H9 (cell line): ENCODE measurements around the gene GSTP1. TPM values are rescaled to one million over a fixed set of nuclear protein-coding genes. Genes with fewer than 3 reads are reported as not detected.

Source experiments
- DNase-seq: peaks from one replicate; pipeline ENCODE4 v3.0.0-alpha.2; 2017
- H2AFZ ChIP-seq: one replicate; pipeline ENCODE4 v1.6.1; 2013; ENCODE audit warnings: mild to moderate bottlenecking, low read length, control low read depth, moderate library complexity
- H2AK5ac ChIP-seq: 2 replicates; pipeline ENCODE4 v1.6.1; 2013; ENCODE audit warnings: low read length, control low read depth, mixed read lengths; ENCODE audit not compliant: insufficient read length
- H2BK120ac ChIP-seq: one replicate; pipeline ENCODE4 v1.6.1; 2013; ENCODE audit warnings: low read depth, mild to moderate bottlenecking, low read length, control low read depth, inconsistent platforms; ENCODE audit not compliant: poor library complexity, severe bottlenecking
- H2BK12ac ChIP-seq: 2 replicates; pipeline ENCODE4 v1.6.1; 2013; ENCODE audit warnings: low read length, control low read depth, mixed read lengths, low read depth; ENCODE audit not compliant: insufficient read length
- H2BK15ac ChIP-seq: 2 replicates; pipeline ENCODE4 v1.6.1; 2013; ENCODE audit warnings: low read depth, low read length, control low read depth
- H2BK20ac ChIP-seq: one replicate; pipeline ENCODE4 v1.6.1; 2013; ENCODE audit warnings: low read depth, mild to moderate bottlenecking, low read length, control low read depth, inconsistent platforms; ENCODE audit not compliant: poor library complexity, severe bottlenecking
- H2BK5ac ChIP-seq: 2 replicates; pipeline ENCODE4 v1.6.1; 2013; ENCODE audit warnings: low read length, control low read depth, mixed read lengths; ENCODE audit not compliant: insufficient read length
- H3K14ac ChIP-seq: 2 replicates; pipeline ENCODE4 v1.6.1; 2013; ENCODE audit warnings: low read length, control low read depth; ENCODE audit not compliant: insufficient read depth
- H3K18ac ChIP-seq: 2 replicates; pipeline ENCODE4 v1.6.1; 2013; ENCODE audit warnings: low read depth, mild to moderate bottlenecking, mixed read lengths, low read length, control low read depth; ENCODE audit not compliant: insufficient read length
- H3K23ac ChIP-seq: 2 replicates; pipeline ENCODE4 v1.6.1; 2013; ENCODE audit warnings: low read length, control low read depth, mixed read lengths, low read depth; ENCODE audit not compliant: insufficient read length
- H3K23me2 ChIP-seq: 2 replicates; pipeline ENCODE4 v1.6.1; 2013; ENCODE audit warnings: low read depth, mild to moderate bottlenecking, mixed read lengths, low read length, control low read depth; ENCODE audit not compliant: insufficient read length, poor library complexity, severe bottlenecking
- H3K27ac ChIP-seq: 2 replicates; pipeline ENCODE4 v1.5.1; 2013; ENCODE audit warnings: low read length, control low read depth, mixed read lengths, low read depth; ENCODE audit not compliant: insufficient read length
- H3K27me3 ChIP-seq: 2 replicates; pipeline ENCODE4 v1.6.1; 2013; ENCODE audit warnings: low read length, control low read depth, inconsistent platforms; ENCODE audit not compliant: insufficient read depth
- H3K4ac ChIP-seq: 2 replicates; pipeline ENCODE4 v1.6.1; 2013; ENCODE audit warnings: low read depth, mild to moderate bottlenecking, control low read depth, inconsistent platforms, low read length, moderate library complexity
- H3K4me1 ChIP-seq: 2 replicates; pipeline ENCODE4 v1.6.1; 2013; ENCODE audit warnings: low read length, control low read depth, inconsistent platforms; ENCODE audit not compliant: insufficient read depth
- H3K4me2 ChIP-seq: 2 replicates; pipeline ENCODE4 v1.6.1; 2013; ENCODE audit warnings: low read length, control low read depth, mixed read lengths; ENCODE audit not compliant: insufficient read length, insufficient read depth
- H3K56ac ChIP-seq: 2 replicates; pipeline ENCODE4 v1.6.1; 2013; ENCODE audit warnings: low read depth, mild to moderate bottlenecking, mixed read lengths, low read length, control low read depth; ENCODE audit not compliant: insufficient read length
- H3K79me1 ChIP-seq: 2 replicates; pipeline ENCODE4 v1.6.1; 2013; ENCODE audit warnings: low read depth, mild to moderate bottlenecking, moderate library complexity, low read length, control low read depth, inconsistent platforms; ENCODE audit not compliant: insufficient read depth, poor library complexity, severe bottlenecking
- H3K79me2 ChIP-seq: 2 replicates; pipeline ENCODE4 v1.6.1; 2013; ENCODE audit warnings: low read length, control low read depth, inconsistent platforms; ENCODE audit not compliant: insufficient read depth
- H3K9ac ChIP-seq: 2 replicates; pipeline ENCODE4 v1.6.1; 2013; ENCODE audit warnings: low read length, control low read depth, mixed read lengths; ENCODE audit not compliant: insufficient read length; ENCODE audit errors: extremely low read depth
- H3K9me3 ChIP-seq: one replicate; pipeline ENCODE4 v1.6.1; 2013; ENCODE audit warnings: low read depth, low read length, inconsistent platforms; ENCODE audit not compliant: control insufficient read depth
- H3T11ph ChIP-seq: one replicate; pipeline ENCODE4 v1.6.1; 2013; ENCODE audit warnings: mild to moderate bottlenecking, low read length, control low read depth, inconsistent platforms
- H4K20me1 ChIP-seq: one replicate; pipeline ENCODE4 v1.6.1; 2013; ENCODE audit not compliant: control insufficient read depth, insufficient read length, insufficient read depth
- H4K5ac ChIP-seq: 2 replicates; pipeline ENCODE4 v1.6.1; 2013; ENCODE audit warnings: low read depth, mild to moderate bottlenecking, mixed read lengths, low read length, control low read depth; ENCODE audit not compliant: insufficient read length
- H4K8ac ChIP-seq: replicated peaks from 2 replicates; pipeline ENCODE4 v1.6.1; 2013; ENCODE audit warnings: low read length, control low read depth, mixed read lengths, low read depth; ENCODE audit not compliant: insufficient read length
- H4K91ac ChIP-seq: 2 replicates; pipeline ENCODE4 v1.6.1; 2013; ENCODE audit warnings: low read depth, mild to moderate bottlenecking, moderate library complexity, mixed read lengths, low read length, control low read depth; ENCODE audit not compliant: insufficient read length
- H3K27ac Mint-ChIP-seq, 3 experiments: 2 replicates in 2 of 3; 3 replicates in 1 of 3; pipeline ENCODE4 v1.8.0; 2020 to 2021; ENCODE audit warnings: mixed read lengths in 3 of 3, mild to moderate bottlenecking in 1 of 3, moderate library complexity in 1 of 3
- H3K27me3 Mint-ChIP-seq: 2 replicates; pipeline ENCODE4 v1.8.0; 2021; ENCODE audit warnings: low read depth, mild to moderate bottlenecking, moderate library complexity, mixed read lengths
- H3K36me3 Mint-ChIP-seq, 3 experiments: 2 replicates in 2 of 3; 3 replicates in 1 of 3; pipeline ENCODE4 v1.8.0; 2020 to 2021; ENCODE audit warnings: low read depth in 3 of 3, mixed read lengths in 3 of 3; ENCODE audit not compliant: insufficient read depth in 1 of 3
- H3K4me1 Mint-ChIP-seq, 2 experiments: 2 replicates each; pipeline ENCODE4 v1.8.0; 2020; ENCODE audit warnings: mixed read lengths in 2 of 2
- H3K4me3 Mint-ChIP-seq, 2 experiments: 2 replicates in 1 of 2; 3 replicates in 1 of 2; pipeline ENCODE4 v1.8.0; 2020 to 2021; ENCODE audit warnings: mild to moderate bottlenecking in 2 of 2, mixed read lengths in 2 of 2, moderate library complexity in 1 of 2
- H3K9me3 Mint-ChIP-seq, 2 experiments: 2 replicates in 1 of 2; 3 replicates in 1 of 2; pipeline ENCODE4 v1.8.0; 2020; ENCODE audit warnings: mild to moderate bottlenecking in 2 of 2, mixed read lengths in 2 of 2, moderate library complexity in 1 of 2
- WGBS: extraction: QIAGEN DNeasy Blood & Tissue Kit; methylation state at CpG from one replicate; pipeline ENCODE4 v1.1.7; 2013; ENCODE audit warnings: missing lambda C conversion rate, low lambda C conversion rate, mixed read lengths; ENCODE audit not compliant: insufficient read length; ENCODE audit errors: extremely low coverage; 5-methylcytosine and 5-hydroxymethylcytosine counted together
- total RNA-seq: library from RNA; stranded (reverse); gene quantifications from 2 replicates; pipeline ENCODE4 v1.2.1, GENCODE V29; 2021
- TF ChIP-seq, protein P1 (sequence below): fragments of 200-600 bp; sonication (generic); conservative IDR thresholded peaks from 3 replicates; pipeline ENCODE4 v1.8.0; 2021; ENCODE audit warnings: antibody characterized with exemption, mild to moderate bottlenecking

Gene GSTP1
- total RNA-seq, 1 experiment from 2014 or later = 1,469 TPM

DNA sequence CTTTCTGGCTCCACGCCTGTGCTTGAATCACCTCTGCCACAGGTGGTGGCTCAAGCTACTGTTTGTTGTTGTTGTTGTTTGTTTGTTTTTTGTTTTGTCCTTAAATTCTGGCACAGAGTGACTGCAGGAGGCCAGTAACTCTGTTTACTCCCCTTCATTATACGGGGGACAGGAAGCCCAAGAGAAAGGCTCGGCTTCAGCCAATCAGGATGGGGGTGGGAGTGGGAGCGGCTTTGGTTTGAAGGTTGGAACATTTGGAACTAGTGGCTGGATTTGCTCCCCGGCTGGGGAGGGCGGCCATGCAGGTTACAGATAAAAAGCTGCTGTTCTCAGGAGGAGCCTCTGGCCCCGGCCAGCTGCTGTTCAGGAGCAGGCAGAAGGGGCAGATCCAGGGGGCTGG, 40.6 kb upstream of the GSTP1 start:
- Histone ChIP-seq H2AFZ (peak overlapping the region; percentile 85), H3K9me3 (no peaks in the 10 kb centered on the region), H3K23me2 (no peaks in the 10 kb centered on the region), H4K5ac (no peak overlapping the region), H3K56ac (no peak overlapping the region), H3K14ac (no peak overlapping the region), H3K18ac (no peak overlapping the region), H2BK15ac (no peak overlapping the region), H2BK5ac (no peak overlapping the region), H2BK20ac (no peak overlapping the region), H3K79me2 (no peaks in the 10 kb centered on the region), H2BK12ac (no peak overlapping the region), H4K91ac (no peak overlapping the region), H2BK120ac (no peak overlapping the region), H3K4me2 (no peak overlapping the region), H3K27ac (no peak overlapping the region), H4K20me1 (no peaks in the 10 kb centered on the region), H3K4me1 (no peaks in the 10 kb centered on the region), H3K79me1 (no peaks in the 10 kb centered on the region), H3K4ac (no peak overlapping the region), H3K9ac (no peak overlapping the region), H2AK5ac (no peak overlapping the region), H3K23ac (no peak overlapping the region), H4K8ac (no peak overlapping the region), H3K27me3 (no peaks in the 10 kb centered on the region), H3T11ph (no peak overlapping the region)
- peaks cover under 1 to 2% of the 10 kb centered on the region in 2 experiments; a peak in 3 of 5 replicates for H3K9me3 Mint-ChIP-seq
- no CpG with 5 or more reads among the region's 7 CpGs for WGBS
- peak overlapping the region in 1 of 3 experiments; percentile 88; a peak in 2 of 7 replicates for H3K27ac Mint-ChIP-seq
- DNase-seq = peak; percentile 49
- TF ChIP-seq, protein P1, sequence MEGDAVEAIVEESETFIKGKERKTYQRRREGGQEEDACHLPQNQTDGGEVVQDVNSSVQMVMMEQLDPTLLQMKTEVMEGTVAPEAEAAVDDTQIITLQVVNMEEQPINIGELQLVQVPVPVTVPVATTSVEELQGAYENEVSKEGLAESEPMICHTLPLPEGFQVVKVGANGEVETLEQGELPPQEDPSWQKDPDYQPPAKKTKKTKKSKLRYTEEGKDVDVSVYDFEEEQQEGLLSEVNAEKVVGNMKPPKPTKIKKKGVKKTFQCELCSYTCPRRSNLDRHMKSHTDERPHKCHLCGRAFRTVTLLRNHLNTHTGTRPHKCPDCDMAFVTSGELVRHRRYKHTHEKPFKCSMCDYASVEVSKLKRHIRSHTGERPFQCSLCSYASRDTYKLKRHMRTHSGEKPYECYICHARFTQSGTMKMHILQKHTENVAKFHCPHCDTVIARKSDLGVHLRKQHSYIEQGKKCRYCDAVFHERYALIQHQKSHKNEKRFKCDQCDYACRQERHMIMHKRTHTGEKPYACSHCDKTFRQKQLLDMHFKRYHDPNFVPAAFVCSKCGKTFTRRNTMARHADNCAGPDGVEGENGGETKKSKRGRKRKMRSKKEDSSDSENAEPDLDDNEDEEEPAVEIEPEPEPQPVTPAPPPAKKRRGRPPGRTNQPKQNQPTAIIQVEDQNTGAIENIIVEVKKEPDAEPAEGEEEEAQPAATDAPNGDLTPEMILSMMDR = no peak
- H3K36me3 Mint-ChIP-seq = no peaks in the 10 kb centered on the region
- H3K27me3 Mint-ChIP-seq = peaks cover 18% of the 10 kb centered on the region
- H3K4me3 Mint-ChIP-seq = no peak overlapping the region
- peaks cover 4 to 9% of the 10 kb centered on the region in 2 experiments for H3K4me1 Mint-ChIP-seq
